ENCODE results near the gene TMEM156.

- peak in 1 of 6 experiments; percentile 2 for TF ChIP-seq CTCF (IDR thresholded peaks at IDR 0.05)
- TF ChIP-seq POLR2A (IDR thresholded peaks at IDR 0.05) = peak in 1 of 4 donors; percentile 34
Measured at GRCh38 chr4:39044956-39045826, 13.0 kb upstream of the TMEM156 start.

Measured in esophagus squamous epithelium (tissue), 4 donors.